PFSK-1 (cell line): Measurements from ENCODE around the gene IGDCC3.

Source experiments
- FOXP2 ChIP-seq: optimal IDR thresholded peaks from 2 replicates; pipeline ENCODE3; 2011; ENCODE audit warnings: borderline replicate concordance, control low read depth, inconsistent platforms; ENCODE audit not compliant: insufficient read depth; ENCODE audit errors: extremely low read length, extremely low read depth
- POLR2AphosphoS5 ChIP-seq: IDR thresholded peaks from 2 replicates; pipeline ENCODE4 v1.6.1; 2012; ENCODE audit warnings: low read depth, mild to moderate bottlenecking, control low read depth, low read length, moderate library complexity
- SIN3A ChIP-seq: IDR thresholded peaks from 2 replicates; pipeline ENCODE4 v1.6.1; 2012; ENCODE audit warnings: mild to moderate bottlenecking, low read length, moderate library complexity, borderline replicate concordance; ENCODE audit not compliant: insufficient read depth
- TAF1 ChIP-seq: IDR thresholded peaks from 2 replicates; pipeline ENCODE4 v1.6.1; 2012; ENCODE audit warnings: low read length, control low read depth, borderline replicate concordance; ENCODE audit not compliant: insufficient read depth
- TF ChIP-seq, protein P1 (sequence below), 2 experiments: IDR thresholded peaks; 2 replicates each; pipeline versions ENCODE4 v1.6.1 to v1.8.0; 2011 to 2012; ENCODE audit warnings: low read depth in 2 of 2, low read length in 2 of 2, control low read depth in 1 of 2, inconsistent platforms in 1 of 2, mild to moderate bottlenecking in 1 of 2, moderate library complexity in 1 of 2; ENCODE audit not compliant: insufficient read depth in 1 of 2

DNA sequence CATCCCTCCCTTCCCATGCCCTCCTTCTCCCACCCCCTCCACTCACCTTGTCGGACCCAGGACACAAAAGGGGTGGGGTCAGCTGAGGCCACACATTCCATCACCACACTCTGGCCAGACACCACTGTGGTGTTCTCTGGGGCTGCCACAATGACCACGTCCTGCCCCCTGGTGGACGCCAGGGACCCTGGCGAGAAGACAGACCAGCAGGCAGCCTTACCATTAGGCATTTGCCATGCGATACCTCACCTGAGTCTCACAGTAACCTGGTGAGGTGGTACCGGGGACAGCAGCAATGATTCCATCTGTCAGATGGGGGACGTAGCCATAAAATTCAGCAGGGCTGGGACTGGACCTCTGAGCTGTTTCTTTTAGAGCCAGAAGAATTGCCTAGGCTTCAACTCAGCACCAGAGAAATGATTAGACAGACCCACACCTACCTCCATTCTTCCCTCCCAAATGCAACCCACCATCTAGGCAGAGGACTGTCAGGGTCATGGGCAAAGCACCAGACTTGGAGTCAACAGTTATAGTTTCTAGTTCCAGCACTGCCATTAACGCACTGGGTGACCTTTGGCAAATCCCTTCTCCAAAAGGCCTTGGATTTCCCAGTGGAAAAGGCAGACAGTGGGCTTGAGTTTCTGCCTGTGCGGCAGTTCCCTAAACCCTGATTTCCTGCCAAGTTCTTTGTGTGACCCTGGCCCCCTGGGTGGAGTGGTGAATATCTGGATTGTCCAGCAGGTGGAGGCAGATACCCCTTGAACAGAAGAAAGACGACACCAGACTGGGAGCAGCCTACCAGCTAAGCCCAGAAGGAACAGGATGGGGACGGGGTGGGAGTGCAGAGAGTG lies 23.2 kb upstream of the IGDCC3 start:
- TF ChIP-seq POLR2AphosphoS5 (no peak), TAF1 (no peak), SIN3A (no peak), FOXP2 (no peak)
- TF ChIP-seq, protein P1, sequence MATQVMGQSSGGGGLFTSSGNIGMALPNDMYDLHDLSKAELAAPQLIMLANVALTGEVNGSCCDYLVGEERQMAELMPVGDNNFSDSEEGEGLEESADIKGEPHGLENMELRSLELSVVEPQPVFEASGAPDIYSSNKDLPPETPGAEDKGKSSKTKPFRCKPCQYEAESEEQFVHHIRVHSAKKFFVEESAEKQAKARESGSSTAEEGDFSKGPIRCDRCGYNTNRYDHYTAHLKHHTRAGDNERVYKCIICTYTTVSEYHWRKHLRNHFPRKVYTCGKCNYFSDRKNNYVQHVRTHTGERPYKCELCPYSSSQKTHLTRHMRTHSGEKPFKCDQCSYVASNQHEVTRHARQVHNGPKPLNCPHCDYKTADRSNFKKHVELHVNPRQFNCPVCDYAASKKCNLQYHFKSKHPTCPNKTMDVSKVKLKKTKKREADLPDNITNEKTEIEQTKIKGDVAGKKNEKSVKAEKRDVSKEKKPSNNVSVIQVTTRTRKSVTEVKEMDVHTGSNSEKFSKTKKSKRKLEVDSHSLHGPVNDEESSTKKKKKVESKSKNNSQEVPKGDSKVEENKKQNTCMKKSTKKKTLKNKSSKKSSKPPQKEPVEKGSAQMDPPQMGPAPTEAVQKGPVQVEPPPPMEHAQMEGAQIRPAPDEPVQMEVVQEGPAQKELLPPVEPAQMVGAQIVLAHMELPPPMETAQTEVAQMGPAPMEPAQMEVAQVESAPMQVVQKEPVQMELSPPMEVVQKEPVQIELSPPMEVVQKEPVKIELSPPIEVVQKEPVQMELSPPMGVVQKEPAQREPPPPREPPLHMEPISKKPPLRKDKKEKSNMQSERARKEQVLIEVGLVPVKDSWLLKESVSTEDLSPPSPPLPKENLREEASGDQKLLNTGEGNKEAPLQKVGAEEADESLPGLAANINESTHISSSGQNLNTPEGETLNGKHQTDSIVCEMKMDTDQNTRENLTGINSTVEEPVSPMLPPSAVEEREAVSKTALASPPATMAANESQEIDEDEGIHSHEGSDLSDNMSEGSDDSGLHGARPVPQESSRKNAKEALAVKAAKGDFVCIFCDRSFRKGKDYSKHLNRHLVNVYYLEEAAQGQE (IDR thresholded peaks at IDR 0.05; ENCODE audit: insufficient read depth in 1 of 2, low read depth in 2 of 2, low read length in 2 of 2) = no peak
